ENCODE measurements around the gene TMEM255B.

Gene TMEM255B

GRCh38 chr13:113852536-113853517, 93.8 kb downstream of the TMEM255B start:
- no peak for DNase-seq

- DNase-seq = no peak
These were observed 94.7 kb downstream of the TMEM255B start for GRCh38 chr13:113853518-113854237.

GRCh38 chr13:113854238-113855011, 95.4 kb downstream of the TMEM255B start:
- no peak for DNase-seq

GRCh38 chr13:113855012-113855921, 96.2 kb downstream of the TMEM255B start:
- DNase-seq = no peak

GRCh38 chr13:113855931-113856715, 97.1 kb downstream of the TMEM255B start:
- DNase-seq = no peak

- DNase-seq = no peak
These were observed 97.7 kb downstream of the TMEM255B start for GRCh38 chr13:113856716-113857065.

GRCh38 chr13:113857531-113858195, 98.6 kb downstream of the TMEM255B start:
- DNase-seq = no peak

- no peak for DNase-seq
These were observed 100.5 kb downstream of the TMEM255B start for GRCh38 chr13:113859311-113860050.

GRCh38 chr13:113860051-113860664, 101.1 kb downstream of the TMEM255B start:
- no peak for DNase-seq

- DNase-seq = no peak
These were observed 101.8 kb downstream of the TMEM255B start for GRCh38 chr13:113860665-113861432.

GRCh38 chr13:113861433-113862030, 102.5 kb downstream of the TMEM255B start:
- DNase-seq = no peak

GRCh38 chr13:113862191-113862930, 103.3 kb downstream of the TMEM255B start:
- DNase-seq = no peak

GRCh38 chr13:113862931-113863523, 104.0 kb downstream of the TMEM255B start:
- DNase-seq = no peak

GRCh38 chr13:113863524-113864272, 104.7 kb downstream of the TMEM255B start, which contains the start of gene GAS6:
TSS of gene GAS6 (minus strand) at chr13:113864076. CDS start at chr13:113863920, 156 bp downstream.
- no peak for DNase-seq

GRCh38 chr13:113864273-113864890, 105.4 kb downstream of the TMEM255B start:
- DNase-seq = no peak

GRCh38 chr13:113865427-113865826, 106.4 kb downstream of the TMEM255B start:
- no peak for DNase-seq
